ENCODE data around the gene HOXB7.

Gene HOXB7

DNA sequence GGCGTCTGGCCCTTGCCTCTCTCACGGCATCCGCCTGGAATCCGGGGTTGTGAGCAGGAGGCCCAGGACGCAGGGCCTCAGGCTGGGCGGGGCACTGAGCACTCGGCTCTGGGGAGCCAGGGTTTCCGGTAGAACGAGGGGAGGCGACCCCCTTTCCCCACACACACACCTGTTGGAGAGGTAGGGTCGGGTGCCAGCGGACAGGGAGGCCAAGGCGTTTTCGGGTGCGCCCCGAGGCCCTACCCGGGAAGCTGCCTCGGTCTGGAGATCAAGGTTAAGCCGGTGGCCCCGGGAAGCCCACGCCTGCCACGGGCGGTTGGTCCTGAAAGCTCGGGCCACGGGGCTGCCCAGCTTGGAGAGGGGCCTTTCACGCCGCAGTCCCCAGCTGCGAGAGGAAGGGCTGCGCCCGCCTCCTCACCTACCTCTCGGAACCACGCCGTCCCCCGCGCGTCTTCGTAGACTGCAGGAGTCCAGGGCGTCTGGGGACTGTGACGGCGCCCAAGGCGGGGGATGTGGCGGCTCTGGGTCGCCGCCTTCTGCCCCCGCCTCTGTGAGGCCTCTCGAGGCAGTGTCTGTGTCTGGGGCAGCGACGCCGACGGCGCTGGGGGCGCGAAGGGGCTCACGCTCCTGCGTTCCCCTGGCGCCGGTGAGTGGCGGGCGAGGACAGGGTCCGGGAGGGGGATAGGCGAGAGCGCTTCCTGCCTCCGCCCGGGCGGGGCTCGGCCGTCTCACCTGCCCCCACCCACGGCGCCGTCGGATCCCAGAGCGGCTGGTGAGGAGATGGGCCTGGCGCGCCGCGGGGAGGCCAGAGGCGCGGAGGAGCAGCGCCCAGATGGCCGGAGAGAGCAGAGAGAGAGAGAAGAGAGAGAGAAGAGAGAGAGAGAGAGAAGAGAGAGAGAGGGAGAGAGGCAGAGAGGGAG is 35.6 kb upstream of the HOXB7 start:
- peak; percentile 67 for DNase-seq (ENCODE audit: extremely low spot score)
- TF ChIP-seq, protein P1, sequence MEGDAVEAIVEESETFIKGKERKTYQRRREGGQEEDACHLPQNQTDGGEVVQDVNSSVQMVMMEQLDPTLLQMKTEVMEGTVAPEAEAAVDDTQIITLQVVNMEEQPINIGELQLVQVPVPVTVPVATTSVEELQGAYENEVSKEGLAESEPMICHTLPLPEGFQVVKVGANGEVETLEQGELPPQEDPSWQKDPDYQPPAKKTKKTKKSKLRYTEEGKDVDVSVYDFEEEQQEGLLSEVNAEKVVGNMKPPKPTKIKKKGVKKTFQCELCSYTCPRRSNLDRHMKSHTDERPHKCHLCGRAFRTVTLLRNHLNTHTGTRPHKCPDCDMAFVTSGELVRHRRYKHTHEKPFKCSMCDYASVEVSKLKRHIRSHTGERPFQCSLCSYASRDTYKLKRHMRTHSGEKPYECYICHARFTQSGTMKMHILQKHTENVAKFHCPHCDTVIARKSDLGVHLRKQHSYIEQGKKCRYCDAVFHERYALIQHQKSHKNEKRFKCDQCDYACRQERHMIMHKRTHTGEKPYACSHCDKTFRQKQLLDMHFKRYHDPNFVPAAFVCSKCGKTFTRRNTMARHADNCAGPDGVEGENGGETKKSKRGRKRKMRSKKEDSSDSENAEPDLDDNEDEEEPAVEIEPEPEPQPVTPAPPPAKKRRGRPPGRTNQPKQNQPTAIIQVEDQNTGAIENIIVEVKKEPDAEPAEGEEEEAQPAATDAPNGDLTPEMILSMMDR (IDR thresholded peaks at IDR 0.05; ENCODE audit: control extremely low read depth, extremely low read depth, low read depth, missing control alignments), result no peak
- CTCF ChIA-PET, result interaction anchor here (5.6 kb wide), 1 partner anchor 10 kb away, joined by 25 read pairs; no protein-coding TSS in a partner anchor
- POLR2A ChIA-PET, result interaction anchor here (0.6 kb wide), 1 partner anchor 1776 kb away, joined by 8 read pairs; no protein-coding TSS in a partner anchor

GRCh38 chr17:48645639-48646182 is 34.9 kb upstream of the HOXB7 start:
- CTCF ChIA-PET, result interaction anchor here (5.6 kb wide), 1 partner anchor 9 kb away, joined by 25 read pairs; no protein-coding TSS in a partner anchor
- TF ChIP-seq, protein P1 (IDR thresholded peaks at IDR 0.05; ENCODE audit: control extremely low read depth, extremely low read depth, low read depth, missing control alignments), result no peak
- POLR2A ChIA-PET, result interaction anchor here (0.6 kb wide), 1 partner anchor 1777 kb away, joined by 8 read pairs; no protein-coding TSS in a partner anchor
- DNase-seq (ENCODE audit: extremely low spot score), result no peak

DNA sequence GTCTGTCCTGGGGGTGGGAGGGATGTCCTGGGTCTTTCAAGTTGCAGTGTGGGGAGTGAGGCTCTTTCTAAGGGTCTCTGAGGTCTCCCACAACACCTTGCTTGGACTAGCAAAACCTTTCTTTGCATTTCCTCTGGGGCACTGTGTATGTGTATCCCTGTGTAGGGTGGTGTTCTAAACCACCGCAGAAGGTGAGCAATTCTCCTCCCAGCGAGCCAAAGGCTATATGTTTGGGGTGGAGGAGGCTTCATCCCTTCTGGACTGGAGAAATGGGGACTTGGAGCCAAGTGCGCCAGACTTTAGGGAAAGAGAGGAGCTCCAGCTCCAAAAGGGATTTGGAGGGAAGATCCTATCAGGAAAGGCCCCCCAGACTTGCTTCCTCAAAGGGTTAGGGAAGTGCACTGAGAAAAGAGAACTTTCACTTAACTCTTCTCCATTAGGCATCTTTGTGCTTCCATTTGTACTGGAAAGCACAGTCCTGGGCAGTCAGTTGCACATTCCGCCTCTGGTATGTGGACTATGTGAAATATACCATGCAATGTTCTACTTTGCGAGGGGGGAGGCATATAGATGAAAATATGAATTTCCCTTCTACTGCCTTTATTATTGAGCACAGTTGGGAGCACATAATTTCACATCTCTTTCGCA is 34.2 kb upstream of the HOXB7 start:
- DNase-seq (ENCODE audit: extremely low spot score), result no peak
- POLR2A ChIA-PET, result no interaction called here
- CTCF ChIA-PET, result interaction anchor here (5.6 kb wide), 1 partner anchor 8 kb away, joined by 25 read pairs; no protein-coding TSS in a partner anchor
- TF ChIP-seq, protein P1 (IDR thresholded peaks at IDR 0.05; ENCODE audit: control extremely low read depth, extremely low read depth, low read depth, missing control alignments), result no peak

DNA sequence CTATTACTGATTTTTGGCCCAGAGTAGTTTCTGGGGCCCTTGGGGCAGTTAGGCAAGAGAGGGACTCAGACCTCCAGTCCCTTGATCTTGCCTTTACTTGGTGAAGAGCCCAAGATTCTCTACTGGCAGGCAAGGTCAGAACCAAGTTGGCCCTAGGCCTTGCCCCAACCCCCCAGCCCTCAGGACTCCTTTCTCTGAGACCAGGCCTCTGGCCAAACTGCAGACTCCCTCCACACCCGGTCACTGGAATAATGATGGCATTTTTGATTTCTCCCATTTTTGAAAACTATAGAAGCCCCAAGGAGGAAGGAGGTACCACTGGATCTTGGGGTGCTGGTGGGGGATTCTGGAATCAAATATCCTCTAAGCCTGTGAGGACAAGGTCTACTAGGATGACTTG is 33.3 kb upstream of the HOXB7 start:
- DNase-seq (ENCODE audit: extremely low spot score), result no peak
- ChIA-PET CTCF (no interaction called here), POLR2A (no interaction called here)
- TF ChIP-seq, protein P1 (IDR thresholded peaks at IDR 0.05; ENCODE audit: control extremely low read depth, extremely low read depth, low read depth, missing control alignments), result no peak

DNA sequence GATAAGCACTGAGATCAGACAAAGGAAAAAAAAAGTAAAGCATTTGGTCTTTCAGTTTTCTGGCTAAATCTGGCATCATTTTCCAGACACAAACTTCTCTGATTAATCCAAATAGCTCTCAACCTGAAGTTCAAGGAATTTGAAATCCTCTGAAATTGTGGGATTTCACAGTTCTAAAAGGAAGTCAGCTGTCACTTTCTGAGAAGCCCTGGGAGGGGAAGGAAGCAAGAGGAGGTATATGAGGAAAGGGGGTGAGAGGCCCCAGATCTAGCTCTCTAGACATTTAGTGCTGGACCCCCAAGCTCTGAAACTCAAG is 32.8 kb upstream of the HOXB7 start:
- ChIA-PET CTCF (interaction anchor here (0.8 kb wide), 1 partner anchor 9 kb away, joined by 4 read pairs; no protein-coding TSS in a partner anchor), POLR2A (no interaction called here)
- TF ChIP-seq, protein P1 (IDR thresholded peaks at IDR 0.05; ENCODE audit: control extremely low read depth, extremely low read depth, low read depth, missing control alignments), result no peak
- DNase-seq (ENCODE audit: extremely low spot score), result no peak
